ENCODE measurements around the gene LTO1.
"Not testable (repeated sequence)": the region's sequence is repeated elsewhere in the genome, so short reads cannot be mapped to it uniquely, and the experiment has no call there.

LTO1 gene

DNA sequence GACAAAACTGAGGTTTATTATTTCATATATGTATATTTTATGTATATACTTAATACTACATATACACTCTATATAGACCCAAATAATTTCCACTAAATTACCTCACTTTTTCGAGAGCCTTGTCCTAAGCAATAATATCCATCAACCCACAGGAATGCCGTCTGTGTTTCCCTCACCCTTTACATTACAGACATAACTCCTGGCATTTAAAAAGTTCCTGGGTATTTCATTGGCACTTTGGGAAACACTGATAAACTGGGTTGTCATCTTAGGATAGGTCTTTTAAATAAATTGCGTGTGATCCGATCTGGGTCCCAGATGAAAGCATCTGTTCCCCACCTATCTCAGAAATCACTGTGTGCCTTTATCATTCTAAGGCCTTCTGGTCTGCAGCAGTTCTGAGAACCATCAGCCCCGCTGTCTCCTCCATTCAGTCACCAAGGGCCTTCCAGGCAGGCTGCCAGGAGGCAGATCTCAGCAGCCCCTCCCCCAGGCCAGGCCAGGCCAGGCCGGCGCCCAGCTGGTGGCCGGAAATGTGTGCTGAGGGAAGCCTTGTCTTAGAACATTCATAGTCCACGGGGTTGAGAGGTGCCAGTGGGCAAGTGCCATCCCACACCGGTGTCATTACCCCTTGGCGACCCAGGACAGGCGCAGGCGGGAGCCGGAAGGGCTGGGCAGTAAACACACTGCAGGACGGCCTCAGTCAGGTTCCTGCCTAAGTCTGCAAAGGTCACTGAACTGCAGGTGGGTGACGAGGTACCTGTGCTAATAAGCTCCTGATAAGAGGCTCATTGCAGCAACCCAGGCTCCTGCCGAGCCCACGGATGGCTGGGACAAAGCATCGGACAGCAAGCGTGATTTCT, 25.4 kb upstream of the LTO1 start:
- TF ChIP-seq, protein P1, sequence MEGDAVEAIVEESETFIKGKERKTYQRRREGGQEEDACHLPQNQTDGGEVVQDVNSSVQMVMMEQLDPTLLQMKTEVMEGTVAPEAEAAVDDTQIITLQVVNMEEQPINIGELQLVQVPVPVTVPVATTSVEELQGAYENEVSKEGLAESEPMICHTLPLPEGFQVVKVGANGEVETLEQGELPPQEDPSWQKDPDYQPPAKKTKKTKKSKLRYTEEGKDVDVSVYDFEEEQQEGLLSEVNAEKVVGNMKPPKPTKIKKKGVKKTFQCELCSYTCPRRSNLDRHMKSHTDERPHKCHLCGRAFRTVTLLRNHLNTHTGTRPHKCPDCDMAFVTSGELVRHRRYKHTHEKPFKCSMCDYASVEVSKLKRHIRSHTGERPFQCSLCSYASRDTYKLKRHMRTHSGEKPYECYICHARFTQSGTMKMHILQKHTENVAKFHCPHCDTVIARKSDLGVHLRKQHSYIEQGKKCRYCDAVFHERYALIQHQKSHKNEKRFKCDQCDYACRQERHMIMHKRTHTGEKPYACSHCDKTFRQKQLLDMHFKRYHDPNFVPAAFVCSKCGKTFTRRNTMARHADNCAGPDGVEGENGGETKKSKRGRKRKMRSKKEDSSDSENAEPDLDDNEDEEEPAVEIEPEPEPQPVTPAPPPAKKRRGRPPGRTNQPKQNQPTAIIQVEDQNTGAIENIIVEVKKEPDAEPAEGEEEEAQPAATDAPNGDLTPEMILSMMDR (IDR thresholded peaks at IDR 0.05; ENCODE audit: control insufficient read depth, extremely low read depth, insufficient read depth): no peak
- H3K4me3 ChIP-seq (ENCODE audit: low read depth, low read length): no peak overlapping the region
- no peak for DNase-seq (ENCODE audit: low read depth)

DNA sequence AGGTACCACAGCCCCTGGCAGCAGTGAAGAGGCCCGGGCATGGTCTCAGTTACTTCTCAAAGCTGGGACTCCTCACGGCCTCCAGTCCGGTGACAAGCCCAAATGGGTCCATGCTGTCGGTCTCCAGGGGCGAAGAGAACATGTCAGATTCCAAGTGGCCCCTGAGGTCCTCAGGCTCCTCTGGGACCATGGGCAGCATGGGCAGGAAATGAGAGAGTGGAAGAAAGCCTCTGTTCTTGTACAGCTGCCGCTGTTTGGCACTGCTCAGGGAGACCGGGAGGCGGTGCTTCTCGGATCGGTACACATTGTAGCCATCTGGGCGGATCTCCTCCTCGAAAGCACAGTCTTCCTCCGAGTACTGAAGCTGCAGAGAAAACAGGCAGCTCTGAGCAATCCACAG, 24.1 kb upstream of the LTO1 start:
- DNase-seq (ENCODE audit: low read depth): no peak
- TF ChIP-seq, protein P1 (IDR thresholded peaks at IDR 0.05; ENCODE audit: control insufficient read depth, extremely low read depth, insufficient read depth): no peak
- H3K4me3 ChIP-seq (ENCODE audit: low read depth, low read length): no peak overlapping the region

DNA sequence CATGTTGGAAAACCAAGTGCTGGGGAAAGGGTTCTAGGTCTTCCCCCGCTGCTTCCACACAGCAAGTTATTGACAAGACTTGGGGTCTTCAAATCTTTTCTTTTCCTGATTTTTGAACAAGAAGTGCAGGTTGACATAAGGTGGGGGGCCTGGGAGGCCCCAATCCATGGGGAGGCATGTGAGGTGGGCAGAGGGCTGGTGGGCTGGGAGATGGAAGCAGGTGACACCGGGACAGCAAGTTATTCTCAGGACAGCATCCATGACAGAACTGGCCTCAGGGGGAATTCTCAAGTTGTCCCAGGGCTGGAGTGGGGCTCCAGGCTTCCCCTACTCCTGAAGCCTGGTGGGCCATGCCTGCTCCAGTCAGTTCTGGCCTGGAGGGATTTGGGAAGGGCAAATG, 23.2 kb upstream of the LTO1 start:
- TF ChIP-seq, protein P1 (IDR thresholded peaks at IDR 0.05; ENCODE audit: control insufficient read depth, extremely low read depth, insufficient read depth): no peak
- no peak overlapping the region for H3K4me3 ChIP-seq (ENCODE audit: low read depth, low read length)
- DNase-seq (ENCODE audit: low read depth): no peak

DNA sequence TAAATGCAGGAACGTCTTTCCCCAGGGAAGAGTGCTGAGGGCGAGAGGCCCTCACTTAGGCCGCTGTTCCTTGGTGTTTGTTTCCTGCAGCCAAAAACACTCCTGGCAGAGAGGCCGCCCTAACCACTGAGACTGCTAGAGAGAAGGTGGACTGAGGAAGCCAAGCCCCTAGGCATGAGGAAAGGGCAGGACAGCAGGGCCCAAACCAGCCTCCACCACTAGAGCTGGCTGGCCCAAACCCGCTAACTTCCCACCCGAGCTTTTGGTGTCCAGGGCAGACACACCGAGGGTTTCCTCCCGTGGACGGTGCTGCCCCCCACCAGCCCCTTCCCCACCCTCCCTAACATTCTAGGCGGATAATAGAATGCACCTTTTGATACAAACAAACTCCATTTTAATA, 22.7 kb upstream of the LTO1 start:
- no peak for DNase-seq (ENCODE audit: low read depth)
- TF ChIP-seq, protein P1 (IDR thresholded peaks at IDR 0.05; ENCODE audit: control insufficient read depth, extremely low read depth, insufficient read depth): no peak
- H3K4me3 ChIP-seq (ENCODE audit: low read depth, low read length): no peak overlapping the region

DNA sequence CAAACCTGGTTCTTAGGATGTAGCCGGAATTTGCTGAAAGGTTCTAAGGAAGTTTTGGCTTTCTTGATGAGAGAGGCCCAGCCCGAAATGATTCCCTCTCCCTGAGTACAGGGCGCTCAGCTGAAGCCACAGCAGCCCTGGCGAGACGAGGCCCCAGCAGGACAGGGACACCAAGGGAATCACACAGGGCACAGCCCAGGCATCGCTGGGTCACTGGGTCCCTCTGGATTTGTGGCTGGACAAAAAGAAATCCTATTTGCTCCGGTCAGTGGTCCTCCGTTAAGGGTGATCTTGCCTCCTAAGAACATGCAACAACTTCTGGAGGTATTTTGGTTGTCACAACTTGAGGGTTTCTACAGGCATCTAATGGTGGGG, 22.3 kb upstream of the LTO1 start:
- DNase-seq (ENCODE audit: low read depth): no peak
- TF ChIP-seq, protein P1 (IDR thresholded peaks at IDR 0.05; ENCODE audit: control insufficient read depth, extremely low read depth, insufficient read depth): no peak
- no peak overlapping the region for H3K4me3 ChIP-seq (ENCODE audit: low read depth, low read length)

DNA sequence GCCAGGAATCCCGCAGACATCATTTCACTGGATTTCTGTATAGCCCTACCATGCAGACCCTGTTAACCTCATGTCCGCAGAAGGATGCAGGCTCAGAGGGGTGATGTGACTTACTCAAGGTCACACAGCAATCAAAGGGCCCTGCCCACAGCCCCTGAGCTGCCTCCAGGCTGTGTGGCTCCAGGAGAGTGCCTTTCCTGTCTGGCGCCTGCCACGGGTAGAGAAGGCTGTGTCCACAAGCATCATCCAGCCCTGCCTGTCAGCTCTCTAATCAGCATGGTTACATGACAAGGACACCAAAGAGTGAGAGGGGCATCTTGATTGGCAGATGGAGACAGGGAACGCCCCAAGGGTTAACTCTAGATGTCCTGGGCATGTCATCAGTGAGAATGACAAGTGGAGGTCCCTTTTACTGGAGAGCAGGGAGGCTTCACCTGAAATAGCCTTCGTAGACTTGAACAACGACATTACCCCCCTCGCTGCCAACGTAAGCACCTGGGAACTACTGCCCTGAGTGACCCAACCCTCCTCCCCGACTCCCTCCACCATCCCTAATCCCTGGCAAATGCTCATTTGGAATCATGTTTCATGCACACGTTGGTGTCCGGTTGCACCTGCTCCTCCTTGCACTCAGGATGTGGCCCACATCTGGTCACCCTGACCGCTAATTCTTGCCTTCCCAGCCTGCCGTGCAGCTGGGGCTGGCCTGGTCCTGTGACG, 21.8 kb upstream of the LTO1 start:
- TF ChIP-seq, protein P1 (IDR thresholded peaks at IDR 0.05; ENCODE audit: control insufficient read depth, extremely low read depth, insufficient read depth): no peak
- DNase-seq (ENCODE audit: low read depth): no peak
- no peak overlapping the region for H3K4me3 ChIP-seq (ENCODE audit: low read depth, low read length)

DNA sequence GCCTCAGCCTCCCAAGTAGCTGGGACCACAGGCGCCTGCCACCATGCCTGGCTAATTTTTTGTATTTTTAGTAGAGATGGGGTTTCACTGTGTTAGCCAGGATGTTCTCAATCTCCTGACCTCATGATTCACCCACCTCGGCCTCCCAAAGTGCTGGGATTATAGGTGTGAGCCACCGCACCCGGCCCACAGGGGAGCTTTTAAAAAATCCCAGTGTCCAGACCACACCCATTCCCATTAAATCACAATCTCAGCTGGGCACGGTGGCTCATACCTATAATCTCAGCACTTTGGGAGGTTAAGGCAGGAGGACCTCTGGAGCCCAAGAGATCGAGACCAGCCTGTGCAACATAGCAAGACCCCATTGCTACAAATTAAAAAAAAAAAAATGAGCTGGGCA, 20.8 kb upstream of the LTO1 start:
- H3K4me3 ChIP-seq (ENCODE audit: low read depth, low read length): not testable (repeated sequence)

More for the DNA sequence above, 20.8 kb upstream of the LTO1 start:
- DNase-seq (ENCODE audit: low read depth): not testable (repeated sequence)
